ENCODE results near the gene MEA1.
"Not testable (repeated sequence)": the region's sequence is repeated elsewhere in the genome, so short reads cannot be mapped to it uniquely, and the experiment has no call there.

Gene MEA1

DNA sequence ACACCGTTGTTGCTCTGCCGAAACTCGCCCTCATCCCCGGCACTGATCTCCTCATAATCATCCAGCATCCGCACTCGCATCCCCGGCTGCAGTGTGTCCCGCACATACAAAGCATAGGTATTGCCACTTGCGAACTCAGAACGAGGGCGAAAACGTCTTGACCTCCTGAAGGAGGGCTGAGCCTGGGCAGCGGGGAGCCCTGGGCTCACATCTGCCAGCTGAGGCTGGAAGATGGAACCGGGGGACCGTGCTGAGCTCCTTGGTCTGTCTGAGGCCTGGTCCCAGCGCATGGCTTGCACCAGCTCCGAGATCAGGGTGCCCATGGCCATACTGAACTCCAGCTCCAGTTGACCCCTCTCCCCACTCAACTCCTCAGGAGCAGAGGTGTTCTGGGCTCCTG is 37.2 kb upstream of the MEA1 start:
- FAIRE-seq (no peak), DNase-seq (ENCODE audit: insufficient read length, low spot score) (no peak)
- TF ChIP-seq, protein P1, sequence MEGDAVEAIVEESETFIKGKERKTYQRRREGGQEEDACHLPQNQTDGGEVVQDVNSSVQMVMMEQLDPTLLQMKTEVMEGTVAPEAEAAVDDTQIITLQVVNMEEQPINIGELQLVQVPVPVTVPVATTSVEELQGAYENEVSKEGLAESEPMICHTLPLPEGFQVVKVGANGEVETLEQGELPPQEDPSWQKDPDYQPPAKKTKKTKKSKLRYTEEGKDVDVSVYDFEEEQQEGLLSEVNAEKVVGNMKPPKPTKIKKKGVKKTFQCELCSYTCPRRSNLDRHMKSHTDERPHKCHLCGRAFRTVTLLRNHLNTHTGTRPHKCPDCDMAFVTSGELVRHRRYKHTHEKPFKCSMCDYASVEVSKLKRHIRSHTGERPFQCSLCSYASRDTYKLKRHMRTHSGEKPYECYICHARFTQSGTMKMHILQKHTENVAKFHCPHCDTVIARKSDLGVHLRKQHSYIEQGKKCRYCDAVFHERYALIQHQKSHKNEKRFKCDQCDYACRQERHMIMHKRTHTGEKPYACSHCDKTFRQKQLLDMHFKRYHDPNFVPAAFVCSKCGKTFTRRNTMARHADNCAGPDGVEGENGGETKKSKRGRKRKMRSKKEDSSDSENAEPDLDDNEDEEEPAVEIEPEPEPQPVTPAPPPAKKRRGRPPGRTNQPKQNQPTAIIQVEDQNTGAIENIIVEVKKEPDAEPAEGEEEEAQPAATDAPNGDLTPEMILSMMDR (IDR thresholded peaks at IDR 0.05; ENCODE audit: insufficient read depth, missing control alignments) = no peak

DNA sequence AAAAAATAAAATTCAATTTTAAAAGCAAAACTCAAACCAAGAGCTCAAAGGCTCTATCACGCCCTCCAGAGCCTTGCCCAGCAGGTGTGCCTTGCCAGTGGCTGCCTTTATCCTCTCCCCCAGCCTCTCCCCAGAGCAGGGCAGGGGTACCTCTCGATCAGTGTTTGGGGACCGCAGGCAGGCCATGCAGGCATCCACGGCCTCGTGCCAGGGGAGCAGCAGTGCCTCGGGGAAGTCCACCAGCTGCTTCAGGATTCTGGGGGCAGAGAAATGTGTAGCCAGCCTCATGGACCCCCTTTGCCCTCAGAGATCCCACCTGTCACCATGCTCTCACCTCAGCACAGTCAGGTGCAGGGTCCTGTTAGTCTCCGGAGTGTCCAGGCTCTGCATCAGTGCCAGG is 34.3 kb upstream of the MEA1 start:
- no peak for FAIRE-seq
- no peak for DNase-seq (ENCODE audit: insufficient read length, low spot score)
- TF ChIP-seq, protein P1 (IDR thresholded peaks at IDR 0.05; ENCODE audit: insufficient read depth, missing control alignments) = no peak

- no peak for DNase-seq (ENCODE audit: insufficient read length, low spot score)
- TF ChIP-seq, protein P1 (IDR thresholded peaks at IDR 0.05; ENCODE audit: insufficient read depth, missing control alignments) = no peak
- FAIRE-seq = no peak
Measured at GRCh38 chr6:43045371-43045930, 31.7 kb upstream of the MEA1 start.

GRCh38 chr6:43043310-43043709 is 29.6 kb upstream of the MEA1 start:
- DNase-seq (ENCODE audit: insufficient read length, low spot score) (no peak), FAIRE-seq (no peak)
- TF ChIP-seq, protein P1 (IDR thresholded peaks at IDR 0.05; ENCODE audit: insufficient read depth, missing control alignments) = no peak

GRCh38 chr6:43041475-43041874 is 27.7 kb upstream of the MEA1 start:
- DNase-seq (ENCODE audit: insufficient read length, low spot score); FAIRE-seq: not testable (repeated sequence)

DNA sequence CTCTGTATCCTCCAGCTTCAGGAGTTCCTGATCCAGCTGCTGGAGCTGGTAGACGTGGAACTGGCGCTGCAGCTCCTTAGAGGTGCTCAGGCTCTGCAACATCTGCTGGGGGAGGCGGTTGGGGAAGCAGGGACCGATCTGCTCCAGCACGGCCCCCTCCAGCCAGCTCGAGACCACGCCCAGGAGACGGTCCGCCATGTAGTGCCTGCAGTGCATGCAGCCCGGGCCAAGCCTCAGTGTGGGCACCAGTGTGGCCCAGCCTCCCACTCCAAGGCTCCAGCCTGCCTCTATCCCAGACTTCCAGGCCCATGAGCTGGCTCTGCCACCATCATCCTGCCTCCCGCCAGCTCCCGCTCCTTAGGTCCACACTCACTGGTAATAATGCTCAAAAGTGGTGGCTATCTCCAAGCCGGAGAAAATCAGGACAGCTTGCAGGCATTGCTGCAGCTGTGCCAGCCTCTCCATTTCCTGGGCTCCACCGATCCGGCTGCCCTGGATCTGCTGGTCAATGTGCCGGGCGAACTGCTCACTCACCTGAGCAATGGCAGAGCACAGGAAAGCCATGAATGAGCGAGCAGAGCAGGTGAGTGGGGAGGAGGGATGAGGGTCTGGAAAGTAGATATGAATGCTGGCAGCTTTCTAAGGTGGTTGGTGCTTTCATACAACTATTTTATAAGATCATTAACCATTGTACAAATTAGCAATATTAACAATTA is 27.0 kb upstream of the MEA1 start:
- FAIRE-seq = no peak

DNA sequence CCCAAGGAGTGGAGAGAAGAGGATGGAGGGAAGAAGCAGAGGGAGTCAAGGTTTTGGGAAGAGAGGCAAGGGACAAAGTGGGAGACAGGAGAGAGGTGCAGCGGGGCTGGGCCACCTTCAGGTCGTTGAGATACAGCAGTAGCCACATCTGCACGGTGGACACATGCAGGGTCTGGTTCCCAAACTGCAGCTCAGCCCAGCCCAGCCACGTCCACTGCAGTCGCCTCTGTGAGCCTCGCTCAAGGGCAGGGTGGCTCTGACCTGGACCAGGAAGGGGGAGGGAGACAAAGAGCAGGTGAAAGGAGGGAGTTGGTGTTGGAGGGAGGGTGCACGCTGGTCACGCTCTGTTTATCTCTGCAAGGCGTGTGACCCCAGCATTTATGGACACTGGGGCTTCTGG is 25.0 kb upstream of the MEA1 start:
- no peak for DNase-seq (ENCODE audit: insufficient read length, low spot score)
- no peak for FAIRE-seq
- TF ChIP-seq, protein P1 (IDR thresholded peaks at IDR 0.05; ENCODE audit: insufficient read depth, missing control alignments) = no peak

More for the DNA sequence above, 27.0 kb upstream of the MEA1 start:
- TF ChIP-seq, protein P1 (IDR thresholded peaks at IDR 0.05; ENCODE audit: insufficient read depth, missing control alignments) = no peak
- no peak for DNase-seq (ENCODE audit: insufficient read length, low spot score)

All from D721Med (cell line).